Stimulated activated CD4-positive, alpha-beta T cell treated with anti-CD3 and anti-CD28 coated beads, TNF-alpha, amount 100 ng/mL, for 4 hours (primary cell): ENCODE data around the gene ATG13.
A peak's percentile ranks its signal among the peaks of the same experiment; 100 is the strongest.
"Not testable (repeated sequence)": the region's sequence is repeated elsewhere in the genome, so short reads cannot be mapped to it uniquely, and the experiment has no call there.

Experiments
- DNase-seq, 3 experiments: peaks; one replicate each; pipeline ENCODE4 v3.0.0-alpha.2; 2020; ENCODE audit warnings: low read depth in 3 of 3

The ATG13 gene

GRCh38 chr11:46617134-46617971, at the start of gene ATG13, which contains the start of gene HARBI1:
ATG13 (plus strand) TSS chr11:46617553; CDS start chr11:46644292, 26,739 bp downstream.
HARBI1 (minus strand) TSS chr11:46617227; CDS start chr11:46616237, 990 bp downstream.
- DNase-seq, result peak; percentile 85 to 91 (median 87)

DNA sequence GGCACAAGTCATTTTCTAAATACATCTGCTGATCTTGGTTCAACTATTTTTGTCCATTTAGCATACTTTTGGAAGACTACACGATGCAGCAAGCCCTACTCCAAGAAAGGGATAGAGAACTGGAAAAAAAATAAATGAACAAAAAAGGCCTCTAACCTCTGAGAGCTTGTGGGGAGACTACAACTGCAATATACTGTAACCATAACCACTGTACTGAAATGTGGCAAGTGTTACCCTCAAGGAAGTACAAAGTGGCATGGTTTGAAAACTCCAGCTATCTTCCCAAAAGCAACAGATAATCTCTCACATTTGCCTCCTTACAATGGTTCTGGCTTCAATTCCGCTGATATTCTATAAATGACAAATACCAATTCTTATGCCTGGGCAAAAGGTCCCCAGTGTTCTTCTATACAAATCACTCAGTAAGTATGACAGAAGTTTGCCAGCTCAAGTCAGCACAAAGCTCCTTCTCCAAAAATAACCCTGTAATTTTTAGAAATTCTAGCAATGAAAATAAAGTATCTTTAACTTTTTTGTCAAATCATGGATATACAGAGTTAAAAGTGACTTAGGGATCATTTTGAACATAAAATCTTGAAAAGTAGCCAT, 46.5 kb upstream of the ATG13 start:
- DNase-seq, result no peak

DNA sequence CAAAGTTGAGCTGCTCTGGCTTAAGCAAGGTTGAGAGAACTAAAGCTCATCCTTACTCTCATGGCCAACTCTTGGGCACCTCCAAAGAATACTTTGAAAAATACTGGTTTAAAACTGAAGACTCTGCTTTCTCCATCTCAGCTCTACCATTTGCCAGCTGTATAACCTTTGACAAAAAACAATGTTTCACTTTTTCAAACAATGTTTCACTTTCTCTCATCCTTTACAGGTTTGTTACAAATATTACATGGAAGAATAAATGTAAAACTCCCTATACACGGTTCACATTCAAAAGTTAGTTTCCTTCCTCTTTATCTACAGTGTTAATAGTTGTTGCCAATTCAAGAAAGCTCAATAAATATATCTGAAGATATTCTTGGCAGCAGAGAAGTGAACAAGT, 42.7 kb upstream of the ATG13 start:
- DNase-seq, result no peak

DNA sequence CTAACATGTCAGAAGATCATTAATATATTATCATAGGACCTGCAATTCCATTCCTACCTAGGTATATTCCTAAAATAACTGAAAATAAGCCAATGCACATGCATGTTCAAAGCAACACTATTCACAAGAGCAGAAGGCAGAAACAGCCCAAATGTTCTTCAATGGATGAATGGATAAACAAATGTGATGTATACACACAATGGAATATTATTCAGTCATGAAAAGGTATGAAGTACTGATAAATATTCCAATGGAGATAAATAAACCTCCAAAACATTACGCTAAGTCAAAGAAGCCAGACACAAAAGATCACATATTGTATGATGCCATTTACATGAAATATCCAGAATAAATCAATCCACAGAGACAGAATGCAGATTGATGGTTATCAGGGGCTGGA, 40.3 kb upstream of the ATG13 start:
- DNase-seq, result no peak

DNA sequence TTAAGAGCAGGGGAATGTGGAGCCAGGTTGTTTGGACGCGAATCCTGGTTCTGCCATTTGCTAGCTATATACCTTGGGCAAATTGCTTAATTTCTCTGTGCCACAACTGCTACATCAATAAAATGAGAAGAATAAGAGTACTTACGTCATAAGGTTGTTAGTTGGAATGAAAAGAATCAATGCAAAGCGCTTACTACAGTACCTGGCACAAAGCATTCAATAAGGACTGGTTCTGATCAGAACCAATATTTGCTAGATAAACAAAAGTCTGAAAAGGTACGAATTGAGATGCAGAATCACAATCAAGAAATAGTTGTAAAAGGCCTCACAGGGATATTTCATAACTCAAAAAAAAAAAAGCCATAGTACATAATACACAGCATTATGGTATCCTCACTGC, 34.8 kb upstream of the ATG13 start:
- no peak for DNase-seq

GRCh38 chr11:46583513-46583912, 33.8 kb upstream of the ATG13 start:
- not testable (repeated sequence) for DNase-seq

DNA sequence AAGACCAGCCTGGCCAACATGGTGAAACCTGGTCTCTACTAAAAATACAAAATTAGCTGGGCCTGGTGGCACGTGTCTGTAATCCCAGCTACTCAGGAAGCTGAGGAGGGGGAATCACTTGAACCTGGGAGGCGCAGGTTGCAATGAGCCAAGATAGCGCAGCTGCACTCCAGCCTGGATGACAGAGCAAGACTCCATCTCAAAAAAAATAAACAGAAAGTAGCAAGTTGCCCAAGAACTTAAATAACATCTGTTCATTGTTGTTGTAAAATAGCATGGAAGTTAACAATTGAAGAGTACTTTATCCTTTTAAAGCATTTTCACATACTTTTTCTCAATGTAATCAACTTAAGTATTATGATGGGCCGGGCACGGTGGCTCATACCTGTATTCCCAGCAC, 29.2 kb upstream of the ATG13 start:
- DNase-seq, result no peak

- no peak for DNase-seq
Observed at GRCh38 chr11:46588915-46589314, 28.4 kb upstream of the ATG13 start.

- DNase-seq, result no peak
Observed at GRCh38 chr11:46590740-46591605, 26.4 kb upstream of the ATG13 start.

GRCh38 chr11:46593550-46594373, 23.6 kb upstream of the ATG13 start, which contains the start of gene AMBRA1:
AMBRA1 (minus strand) TSS chr11:46594023; CDS start chr11:46548380, 45,643 bp downstream.
- peak; percentile 65 to 75 (median 66) for DNase-seq

DNA sequence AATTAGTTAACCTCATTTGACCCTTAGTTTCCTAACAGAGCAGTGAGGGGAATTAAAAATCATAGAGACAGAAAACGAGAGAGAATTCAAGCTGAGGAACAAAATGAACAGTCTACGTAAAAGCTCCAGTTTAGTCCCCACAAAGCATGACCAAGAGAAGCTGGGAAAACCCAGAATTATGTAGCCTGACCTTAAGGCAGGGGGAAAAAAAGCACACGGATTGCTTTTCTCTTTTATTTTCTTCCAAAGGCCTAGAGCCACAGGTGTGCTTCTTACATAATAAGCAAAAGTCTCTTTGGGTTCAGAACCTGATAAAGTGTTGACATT, 23.0 kb upstream of the ATG13 start:
- no peak for DNase-seq

DNA sequence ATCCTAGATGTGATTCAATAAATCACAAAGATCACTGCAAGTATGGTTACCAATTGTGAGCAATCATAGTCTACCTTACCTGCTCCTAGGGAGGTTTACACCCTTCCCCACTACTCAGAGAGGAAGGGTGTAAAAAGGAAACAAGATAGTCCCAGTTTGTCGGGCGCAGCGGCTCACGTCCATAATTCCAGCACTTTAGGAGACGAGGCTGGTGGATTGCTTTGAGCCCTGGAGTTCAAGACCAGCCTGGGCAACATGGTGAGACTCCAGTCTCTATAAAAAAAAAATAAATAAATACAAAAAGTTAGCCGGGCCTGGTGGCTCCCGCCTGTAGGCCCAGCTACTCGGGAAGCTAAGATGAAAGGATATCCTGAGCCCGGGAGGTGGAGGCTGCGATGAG, 22.6 kb upstream of the ATG13 start:
- DNase-seq, result no peak

- no peak for DNase-seq
Observed at GRCh38 chr11:46597155-46597554, 20.2 kb upstream of the ATG13 start.

GRCh38 chr11:46597609-46598219, 19.6 kb upstream of the ATG13 start:
- no peak for DNase-seq

GRCh38 chr11:46599340-46600193, 17.8 kb upstream of the ATG13 start:
- DNase-seq, result no peak

- no peak for DNase-seq
Observed at GRCh38 chr11:46600194-46600960, 17.0 kb upstream of the ATG13 start.

DNA sequence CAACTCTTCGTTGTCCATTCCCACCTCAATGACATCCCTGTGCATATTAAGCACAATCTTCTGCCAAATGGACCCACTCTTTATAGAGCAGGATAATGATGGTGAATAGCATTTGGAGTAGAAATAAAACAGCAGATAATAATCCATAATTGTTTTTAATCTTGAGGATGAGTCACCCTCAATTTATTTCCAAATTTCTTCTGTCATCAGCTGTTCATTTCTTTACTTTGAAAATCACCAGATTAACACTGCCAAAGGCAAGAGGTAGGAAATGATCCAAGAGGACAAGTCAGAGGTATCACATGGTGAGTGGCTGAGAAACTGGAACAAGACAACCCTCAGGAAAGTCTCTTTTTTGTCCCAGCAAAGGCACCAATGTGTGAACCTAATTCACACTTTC, 16.2 kb upstream of the ATG13 start:
- no peak for DNase-seq

DNA sequence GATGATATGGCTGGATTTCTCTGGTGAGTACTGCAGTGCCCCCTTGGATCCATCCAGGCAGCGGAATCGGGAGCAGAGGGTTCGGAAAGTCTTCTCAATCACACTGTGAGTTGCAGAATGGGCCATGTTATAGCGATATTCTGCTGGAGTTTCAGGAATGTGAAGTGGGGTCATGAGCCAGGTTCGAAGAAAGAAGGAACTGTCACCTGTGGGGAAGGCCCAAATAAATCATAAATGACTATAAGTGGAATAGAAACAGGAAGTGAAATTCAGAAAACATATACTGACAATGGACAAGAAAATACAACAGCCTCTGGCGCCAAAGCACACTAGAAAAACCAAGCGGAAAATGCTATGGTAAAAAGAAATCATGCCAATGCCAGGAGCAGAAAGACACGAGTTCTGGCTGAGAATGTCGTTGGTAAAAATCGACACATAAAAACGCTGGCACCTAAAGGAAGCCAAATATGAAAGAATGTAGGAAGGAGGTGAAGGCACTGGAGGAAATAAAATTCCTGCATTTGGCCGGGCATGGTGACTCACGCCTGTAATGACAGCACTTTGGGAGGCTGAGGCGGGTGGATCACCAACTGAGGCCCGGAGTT, 13.5 kb upstream of the ATG13 start:
- DNase-seq, result no peak

DNA sequence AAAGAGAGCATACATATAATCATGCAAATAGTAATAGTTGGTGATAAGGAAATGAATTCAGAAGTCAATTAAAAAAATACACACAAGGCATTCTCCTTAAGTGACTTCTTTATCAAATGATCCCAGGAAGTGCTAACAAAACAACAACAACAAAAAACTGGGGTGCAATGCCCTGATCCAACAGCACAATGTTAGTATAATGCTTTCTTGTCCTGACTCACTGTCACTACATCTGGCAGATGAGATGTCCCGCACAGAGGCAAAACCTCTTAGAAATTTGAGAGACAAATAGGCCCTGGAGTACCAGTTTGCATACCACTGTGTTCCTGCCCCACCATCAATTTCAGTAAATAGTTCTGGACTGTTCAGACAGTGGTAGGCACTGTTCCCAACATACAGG, 12.6 kb upstream of the ATG13 start:
- no peak for DNase-seq
